Kidney (tissue), 14 donors: ENCODE measurements around the gene CLEC7A. TPM values are rescaled to one million over a fixed set of nuclear protein-coding genes. Genes with fewer than 3 reads are reported as not detected.

Source experiments
- DNase-seq, 5 donors: peaks; one replicate each; pipeline ENCODE4 v3.0.0-alpha.2; 2013 to 2020
- FAIRE-seq: peaks from 2 replicates; lab custom pipeline; 2012; peaks lifted over from hg19 to GRCh38; lab: Jason Lieb, UNC
- H3K27ac ChIP-seq, 2 donors: one replicate each; pipeline ENCODE4 v1.7.0; 2013; ENCODE audit warnings: low read depth in 2 of 2, low read length in 2 of 2, inconsistent platforms in 1 of 2
- H3K27me3 ChIP-seq: one replicate; pipeline ENCODE4 v1.7.1; 2013; ENCODE audit warnings: low read length, inconsistent platforms; ENCODE audit not compliant: control insufficient read depth, insufficient read depth
- H3K36me3 ChIP-seq, 3 donors: one replicate each; pipeline versions ENCODE4 v1.7.0 to v1.7.1; 2013; ENCODE audit warnings: low read length in 3 of 3, control low read depth in 1 of 3, inconsistent platforms in 1 of 3; ENCODE audit not compliant: insufficient read depth in 3 of 3, control insufficient read depth in 2 of 3
- H3K4me1 ChIP-seq, 3 donors: one replicate each; pipeline versions ENCODE4 v1.7.0 to v1.7.1; 2013; ENCODE audit warnings: low read length in 3 of 3, inconsistent platforms in 1 of 3, low read depth in 1 of 3; ENCODE audit not compliant: control insufficient read depth in 2 of 3, insufficient read depth in 2 of 3
- H3K4me3 ChIP-seq, 3 donors: one replicate each; pipeline versions ENCODE4 v1.7.0 to v1.8.1; 2013; ENCODE audit warnings: low read length in 3 of 3, control low read depth in 1 of 3, inconsistent platforms in 1 of 3
- H3K9ac ChIP-seq, 3 donors: one replicate each; pipeline versions ENCODE4 v1.7.0 to v1.7.1; 2013; ENCODE audit warnings: low read length in 3 of 3, control low read depth in 1 of 3, inconsistent platforms in 1 of 3
- H3K9me3 ChIP-seq, 3 donors: one replicate each; pipeline versions ENCODE4 v1.7.0 to v1.7.1; 2013; ENCODE audit warnings: low read length in 3 of 3, control low read depth in 1 of 3, inconsistent platforms in 1 of 3; ENCODE audit not compliant: control insufficient read depth in 2 of 3, insufficient read depth in 1 of 3
- CTCF ChIP-seq: IDR thresholded peaks from 3 replicates; pipeline ENCODE4 v1.5.1; 2012; ENCODE audit warnings: mild to moderate bottlenecking, moderate library complexity, borderline replicate concordance; ENCODE audit not compliant: insufficient read depth; ENCODE audit errors: extremely low read depth
- intact Hi-C: fragments of 100-400 bp; cut with DNase I; formaldehyde crosslinking; loops from one replicate; pipeline ENCODE4 v1.11.1; 2022
- polyA plus RNA-seq: library from polyadenylated mRNA; stranded (reverse); fragments of 350-450 nt; fragmentation: Illumina TruSeq; extraction: RNeasy Lipid Tissue Mini Kit (QIAGEN cat#74804); gene quantifications from one replicate; pipeline ENCODE4 v1.2.3, GENCODE V29; 2014; ENCODE audit warnings: low read depth, low replicate concordance; ENCODE audit not compliant: insufficient read depth
- total RNA-seq: library from RNA; stranded (reverse); fragmentation: NEBNext Ultra II Directional; extraction: Animal tissue kit (Norgen Biotek cat#: 25700); gene quantifications from one replicate; pipeline ENCODE4 v1.2.1, GENCODE V29; 2021
- donor health status: control.
- donor health status: control.
- donor health status: control.
- donor health status: control.
- donor health status: control.
- donor health status: DM: yes; HTN: yes; CAD: no.
- donor health status: Normal renal cell carcinoma (clear cell type).

The CLEC7A gene
- total and polyA plus RNA-seq, 2 donors from 2014 or later, result 0.43 to 20.0 TPM

GRCh38 chr12:10088955-10089900, 40.8 kb downstream of the CLEC7A start:
- H3K4me1 ChIP-seq, result no peaks in the 10 kb centered on the region

GRCh38 chr12:10088031-10088430, 42.0 kb downstream of the CLEC7A start:
- Histone ChIP-seq H3K27me3 (no peaks in the 10 kb centered on the region), H3K9ac (no peak overlapping the region), H3K27ac (no peak overlapping the region), H3K4me1 (no peaks in the 10 kb centered on the region), H3K36me3 (no peaks in the 10 kb centered on the region), H3K4me3 (no peak overlapping the region), H3K9me3 (peaks cover 0 to 3% (median 0%) of the 10 kb centered on the region in 3 donors)
- FAIRE-seq (no peak), DNase-seq (no peak)
- no peak for TF ChIP-seq CTCF
- intact Hi-C loops, result no loop called here

More at GRCh38 chr12:10088955-10089900, 40.8 kb downstream of the CLEC7A start:
- no peak for TF ChIP-seq CTCF
- FAIRE-seq, result no peak
- intact Hi-C loops, result no loop called here
- H3K27me3 ChIP-seq, result no peaks in the 10 kb centered on the region
- peaks cover 0 to 3% (median 0%) of the 10 kb centered on the region in 3 donors for H3K9me3 ChIP-seq
- H3K36me3 ChIP-seq, result no peaks in the 10 kb centered on the region
- no peak overlapping the region for H3K9ac ChIP-seq
- DNase-seq, result no peak
- no peak overlapping the region for H3K4me3 ChIP-seq
- H3K27ac ChIP-seq, result no peak overlapping the region

- no peak overlapping the region for H3K27ac ChIP-seq
- no peaks in the 10 kb centered on the region for H3K27me3 ChIP-seq
- H3K4me3 ChIP-seq, result no peak overlapping the region
- no peak for TF ChIP-seq CTCF
- H3K9ac ChIP-seq, result no peak overlapping the region
- FAIRE-seq, result no peak
- intact Hi-C loops, result no loop called here
- H3K4me1 ChIP-seq, result no peaks in the 10 kb centered on the region
- no peak for DNase-seq
- no peaks in the 10 kb centered on the region for H3K36me3 ChIP-seq
- peaks cover 0 to 3% (median 0%) of the 10 kb centered on the region in 3 donors for H3K9me3 ChIP-seq
These were observed 43.6 kb downstream of the CLEC7A start for GRCh38 chr12:10086387-10086786.
